Hematopoietic multipotent progenitor cell treated with erythropoietin and hydrocortisone succinate and interleukin-3 and kit ligand, for 8 days (in vitro differentiated cells): Measurements from ENCODE around the gene FFAR1.
"Not testable (repeated sequence)": the region's sequence is repeated elsewhere in the genome, so short reads cannot be mapped to it uniquely, and the experiment has no call there.

Experiments
- DNase-seq: peaks from one replicate; pipeline ENCODE4 v3.0.0-alpha.2; 2015

Gene FFAR1

DNA sequence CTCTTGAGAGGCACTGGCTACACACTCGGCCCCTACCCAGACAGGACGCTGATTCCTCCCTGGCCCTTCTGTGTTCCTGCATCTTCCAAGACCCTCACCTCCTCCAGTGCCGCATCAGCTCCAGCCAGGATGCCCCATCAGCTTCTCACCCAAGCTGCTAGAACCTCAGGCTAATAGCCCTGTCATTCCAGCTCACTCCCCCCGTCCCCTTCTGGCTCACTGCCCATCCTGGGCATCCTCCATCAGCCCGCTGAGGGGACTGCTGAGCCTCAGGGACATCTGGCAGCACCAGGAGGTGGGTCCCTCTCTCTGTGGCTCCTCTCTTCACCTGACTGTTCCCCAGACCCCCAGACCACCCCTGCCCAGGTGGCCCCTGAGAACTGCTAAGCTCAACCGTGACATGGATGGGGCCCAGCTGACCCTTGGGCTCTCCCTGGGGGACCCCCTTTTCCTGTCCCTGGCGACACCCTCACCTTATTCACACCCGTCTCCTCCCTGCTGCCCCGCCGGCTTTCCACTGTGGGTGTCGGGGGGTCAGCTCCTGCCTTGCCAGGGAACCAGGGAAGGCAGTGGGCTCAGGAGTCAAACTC is 15.4 kb downstream of the FFAR1 start:
- no peak for DNase-seq

DNA sequence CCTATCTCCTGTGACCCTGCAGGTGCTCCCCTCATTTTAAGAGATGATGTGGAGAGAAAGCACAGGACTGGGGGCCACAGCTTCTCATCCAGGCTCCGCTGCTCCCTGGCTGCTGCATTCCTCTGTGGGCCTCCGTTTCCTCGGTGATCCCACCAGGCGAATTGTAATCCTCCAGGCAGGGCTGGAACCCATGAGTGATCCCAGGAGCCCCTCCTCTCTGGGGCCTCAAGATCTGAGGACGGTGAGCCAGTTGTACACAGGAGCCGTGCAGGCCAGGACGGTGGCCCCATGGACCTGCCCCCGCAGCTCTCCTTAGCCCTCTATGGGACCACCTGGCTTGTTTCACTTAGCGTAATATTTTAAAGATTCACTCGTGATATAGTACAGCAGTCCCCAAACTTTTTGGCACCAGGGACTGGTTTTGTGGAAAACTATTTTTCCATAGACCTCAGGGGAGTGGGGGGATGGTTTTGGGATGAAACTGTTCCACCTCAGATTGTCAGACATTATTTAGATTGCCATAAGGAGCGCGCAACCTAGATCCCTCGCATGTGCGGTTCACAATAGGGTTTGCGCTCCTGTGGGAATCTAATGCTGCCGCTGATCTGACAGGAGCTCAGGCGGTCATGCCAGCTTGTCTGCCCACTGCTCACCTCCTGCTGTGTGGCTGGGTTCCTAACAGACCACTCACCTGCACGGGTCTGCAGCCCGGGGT is 16.2 kb downstream of the FFAR1 start:
- DNase-seq, result no peak

DNA sequence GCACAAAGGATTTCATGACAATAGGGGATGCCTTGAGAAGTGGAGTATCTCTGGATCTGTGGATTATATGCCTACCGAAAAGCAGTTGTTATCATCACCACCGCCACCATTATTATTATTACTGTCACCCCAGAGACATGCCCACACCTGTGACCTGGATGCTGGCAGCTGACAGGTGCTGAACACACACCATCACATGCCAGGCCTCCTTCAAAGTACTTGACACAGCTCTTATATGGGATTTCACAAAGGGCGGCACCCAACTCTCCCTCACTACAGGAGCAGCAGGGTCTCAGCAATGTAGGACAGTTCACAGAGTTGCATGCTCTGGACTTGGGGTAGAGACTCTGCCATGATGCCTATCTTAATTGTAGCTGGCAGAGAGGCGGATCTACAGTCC is 17.6 kb downstream of the FFAR1 start:
- DNase-seq, result no peak

DNA sequence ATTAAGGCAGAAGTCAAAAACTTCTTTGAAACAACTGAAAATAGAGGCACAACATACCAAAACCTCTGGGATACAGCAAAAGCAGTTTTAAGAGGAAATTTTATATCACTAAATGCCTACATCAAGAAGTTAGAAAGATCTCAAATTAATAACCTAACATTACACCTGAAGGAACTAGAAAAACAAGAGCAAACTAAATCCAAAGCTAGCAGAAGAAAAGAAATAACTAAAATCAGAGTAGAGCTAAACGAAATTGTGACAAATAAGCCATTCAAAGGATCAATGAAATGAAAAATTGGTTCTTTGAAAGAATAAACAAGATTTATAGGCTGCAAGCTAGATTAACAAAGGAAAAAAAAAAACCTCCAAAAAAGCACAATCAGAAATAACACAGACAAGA is 20.7 kb downstream of the FFAR1 start:
- DNase-seq, result no peak

DNA sequence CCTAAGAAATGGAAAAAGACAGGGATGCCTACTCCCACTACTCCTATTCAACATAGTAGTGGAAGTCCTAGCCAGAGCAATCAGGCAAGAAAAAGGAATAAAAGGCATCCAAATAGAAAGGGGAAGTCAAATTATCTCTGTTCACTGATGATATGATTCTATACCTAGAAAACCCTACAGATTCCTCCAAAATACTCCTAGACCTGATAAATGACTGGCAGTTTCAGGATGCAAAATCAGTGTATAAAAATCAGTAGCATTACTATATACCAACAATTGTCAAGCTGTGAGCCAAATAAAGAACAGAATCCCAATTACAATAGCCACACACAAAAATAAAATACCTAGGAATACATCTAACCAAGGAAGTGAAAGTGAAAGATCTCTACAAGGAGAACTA is 21.8 kb downstream of the FFAR1 start:
- DNase-seq, result no peak

DNA sequence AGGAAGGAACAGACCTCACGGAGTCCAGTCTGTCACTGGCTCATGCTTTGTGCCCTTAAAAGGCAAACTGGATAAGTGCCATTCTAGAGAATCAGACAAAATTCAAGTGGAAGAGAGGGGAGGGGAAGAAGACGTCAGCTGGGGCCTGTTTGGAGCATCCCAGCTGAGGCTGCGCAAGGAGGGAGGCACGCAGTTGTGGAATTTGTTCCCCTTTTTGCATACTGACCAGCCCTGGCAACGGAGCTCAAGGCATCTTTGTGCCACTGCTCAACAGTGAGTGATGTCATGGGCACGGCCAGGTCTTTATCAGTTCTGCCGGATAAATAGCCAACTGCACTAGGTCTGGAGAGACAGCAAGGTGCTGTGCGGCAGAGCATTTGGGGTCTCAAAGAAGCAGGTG is 23.0 kb downstream of the FFAR1 start, which contains the start of gene GPR42:
Gene GPR42 (plus strand): TSS at position 347 of the 400 bp plus-strand sequence. CDS start 292 bp downstream, outside the sequence.
- DNase-seq, result no peak

DNA sequence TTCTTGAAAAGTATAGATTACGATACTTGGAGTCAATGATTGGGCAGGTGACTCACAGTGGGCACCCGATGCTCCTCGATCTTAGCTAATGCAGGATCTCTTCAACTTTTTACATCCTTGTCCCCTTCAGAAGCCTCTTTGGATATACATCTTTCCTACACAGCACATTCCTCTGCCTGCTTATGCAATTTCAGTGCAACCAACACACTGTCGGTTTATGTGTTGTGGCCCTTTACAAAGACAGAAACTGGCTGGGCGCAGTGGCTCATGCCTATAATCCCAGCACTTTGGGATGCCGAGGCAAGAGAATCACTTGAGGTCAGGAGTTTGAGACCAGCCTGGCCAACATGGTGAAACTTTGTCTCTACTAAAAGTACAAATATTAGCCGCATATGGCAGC is 25.8 kb downstream of the FFAR1 start:
- DNase-seq, result no peak

DNA sequence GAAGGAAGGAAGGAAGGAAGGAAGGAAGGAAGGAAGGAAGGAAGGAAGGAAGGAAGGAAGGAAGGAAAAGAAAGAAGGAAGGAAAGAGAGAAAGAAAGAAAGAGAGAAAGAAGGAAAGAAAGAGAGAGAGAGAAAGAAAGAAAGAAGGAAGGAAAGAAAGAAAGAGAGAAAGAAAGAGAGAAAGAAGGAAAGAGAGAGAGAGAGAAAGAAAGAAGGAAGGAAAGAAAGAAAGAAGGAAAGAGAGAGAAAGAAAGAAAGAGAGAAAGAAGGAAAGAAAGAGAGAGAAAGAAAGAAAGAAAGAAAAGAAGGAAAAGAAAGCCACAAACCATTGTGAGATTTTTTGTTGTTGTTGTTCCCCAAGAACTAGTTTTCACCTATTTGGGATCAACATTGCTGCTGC is 26.3 kb downstream of the FFAR1 start:
- DNase-seq, result not testable (repeated sequence)

DNA sequence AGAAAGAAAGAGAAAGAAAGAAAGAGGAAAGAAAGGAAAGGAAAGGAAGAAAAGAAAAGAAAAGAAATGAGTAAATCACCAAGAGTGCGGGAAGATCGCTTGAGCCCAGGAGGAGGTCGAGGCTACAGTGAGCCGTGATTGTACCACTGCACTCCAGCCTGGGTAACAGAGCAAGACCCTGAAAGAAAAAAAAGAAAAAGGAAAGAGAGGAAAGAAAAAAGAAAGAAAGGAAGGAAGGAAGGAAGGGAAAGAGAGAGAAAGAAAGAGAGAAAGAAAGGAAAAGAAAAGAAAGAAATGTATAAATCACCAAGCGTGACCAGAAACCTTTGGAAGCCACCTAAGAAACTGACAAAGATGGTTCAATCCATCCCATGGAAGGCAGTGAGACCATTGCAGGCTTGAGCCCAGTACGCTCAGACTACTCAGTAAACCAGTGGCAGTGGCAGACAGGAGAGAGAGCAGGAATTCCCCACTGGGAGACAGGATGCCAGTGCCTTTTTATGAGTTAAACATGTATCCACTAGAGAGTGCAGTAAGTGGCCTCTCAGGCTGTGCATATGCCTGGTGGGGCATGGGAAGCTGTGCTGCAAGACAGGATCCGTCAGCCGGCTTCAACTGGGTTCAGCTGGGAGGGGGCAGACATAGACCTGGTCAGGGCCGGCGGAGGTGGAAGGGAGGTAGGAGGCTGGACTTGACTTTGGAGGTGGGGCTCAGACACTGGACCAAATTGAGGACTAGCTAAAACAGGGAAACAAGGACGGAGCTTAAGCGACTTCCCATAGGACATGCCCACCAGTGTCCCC is 28.0 kb downstream of the FFAR1 start:
- DNase-seq, result no peak

DNA sequence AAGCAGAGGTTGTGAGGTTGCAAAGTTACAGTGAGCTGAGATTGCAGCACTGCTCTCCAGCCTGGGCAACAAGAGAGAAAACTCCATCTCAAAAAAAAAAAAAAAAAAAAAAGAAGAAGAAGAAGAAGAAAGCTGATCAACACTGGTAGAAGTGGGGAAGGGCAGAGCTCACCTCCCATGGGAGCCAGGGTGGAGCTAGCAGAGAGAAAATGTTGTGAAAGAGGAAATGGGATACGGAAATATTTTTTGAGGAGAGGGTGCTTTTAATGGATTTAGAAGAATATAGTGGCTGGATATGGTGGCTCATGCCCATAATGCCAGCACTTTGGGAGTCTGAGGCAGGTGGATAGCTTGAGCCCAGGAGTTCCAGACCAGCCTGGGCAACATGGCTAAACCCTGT is 30.0 kb downstream of the FFAR1 start:
- DNase-seq, result no peak

DNA sequence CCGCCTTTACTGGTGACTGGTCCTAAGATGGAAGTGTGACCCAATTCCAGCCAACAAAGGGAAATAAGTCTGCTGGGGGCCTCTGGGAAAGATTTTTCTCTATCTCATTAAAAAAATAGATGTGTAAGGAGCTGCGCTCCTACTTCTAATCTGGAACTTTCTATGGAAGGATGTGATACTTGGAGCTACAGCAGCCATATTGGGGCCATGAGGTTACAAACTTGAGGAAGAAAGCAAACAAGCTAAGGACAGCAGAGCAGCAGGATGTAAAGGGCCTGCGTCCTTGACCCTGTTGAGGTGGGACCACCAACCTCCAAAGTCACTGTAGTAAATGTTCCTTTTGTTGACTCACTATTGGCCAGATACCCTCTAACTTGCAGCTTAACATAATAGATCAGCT is 30.7 kb downstream of the FFAR1 start:
- no peak for DNase-seq

DNA sequence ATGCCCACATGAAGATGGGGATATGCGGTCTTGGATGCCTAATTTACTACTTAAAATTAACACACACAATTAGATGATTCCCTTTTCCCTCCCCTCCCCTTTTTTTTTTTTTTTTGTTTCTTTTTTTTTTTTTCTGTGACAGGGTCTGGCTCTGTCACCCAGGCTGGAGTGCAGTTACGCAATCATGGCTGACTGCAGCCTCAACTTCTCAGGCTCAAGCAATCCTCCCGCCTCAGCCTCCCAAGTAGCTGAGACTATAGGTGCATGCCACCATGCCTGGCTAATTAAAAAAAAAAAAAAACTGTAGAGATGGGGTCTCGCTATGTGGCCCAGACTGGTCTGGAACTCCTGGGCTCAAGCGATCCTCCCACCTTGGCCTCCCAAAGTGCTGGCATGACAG is 31.8 kb downstream of the FFAR1 start:
- not testable (repeated sequence) for DNase-seq

DNA sequence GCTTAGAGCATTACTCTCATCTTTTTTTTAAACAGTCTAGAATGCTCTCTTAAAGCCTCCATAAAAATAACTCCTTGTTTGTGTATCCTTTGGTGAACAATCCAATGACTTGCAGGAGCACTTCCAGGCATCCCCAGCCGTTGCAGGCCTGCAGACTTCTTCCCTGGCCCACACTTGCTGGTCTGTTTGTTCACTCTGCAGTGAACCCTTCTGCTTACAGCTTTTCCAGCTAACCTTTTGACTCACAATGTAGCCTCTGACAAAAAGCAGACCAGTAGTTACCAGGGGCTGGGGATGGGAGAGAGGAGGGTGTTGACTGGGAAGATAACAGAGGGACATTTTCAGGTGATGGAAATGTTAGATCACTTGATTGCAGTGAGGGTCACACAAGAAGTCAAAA is 32.3 kb downstream of the FFAR1 start:
- no peak for DNase-seq

DNA sequence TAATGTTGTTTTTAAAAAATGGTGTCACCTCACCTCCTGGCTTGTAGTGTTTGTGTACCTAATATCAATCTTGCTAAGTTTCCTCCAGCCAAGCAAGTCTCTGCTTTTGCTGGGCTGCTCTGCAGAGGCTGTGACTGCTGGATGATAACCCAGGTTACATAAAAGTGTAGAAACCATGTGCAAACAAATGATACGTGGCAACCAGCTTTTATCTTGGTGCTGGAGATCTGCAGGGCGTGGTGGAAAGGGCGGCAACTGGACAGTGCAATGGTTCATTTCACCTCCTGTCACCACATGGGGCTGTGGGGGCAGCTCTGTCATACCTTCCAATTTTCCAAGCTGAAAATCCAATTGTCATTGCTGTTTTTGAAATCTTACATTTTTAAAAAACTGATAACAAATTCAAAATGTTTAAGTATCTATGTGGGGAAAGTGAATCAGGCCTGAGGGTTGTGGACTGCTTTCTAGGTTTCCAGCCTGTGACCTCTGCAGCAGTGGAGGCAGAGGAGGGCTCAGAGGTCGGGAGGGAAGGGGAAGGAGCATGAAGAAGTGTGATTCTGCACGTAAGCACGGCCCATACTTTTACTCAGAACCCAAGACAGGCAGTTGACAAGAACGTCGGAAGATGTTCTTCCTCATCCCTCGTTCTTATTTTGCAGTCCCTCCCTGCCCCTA is 32.9 kb downstream of the FFAR1 start:
- DNase-seq, result peak; percentile 94

DNA sequence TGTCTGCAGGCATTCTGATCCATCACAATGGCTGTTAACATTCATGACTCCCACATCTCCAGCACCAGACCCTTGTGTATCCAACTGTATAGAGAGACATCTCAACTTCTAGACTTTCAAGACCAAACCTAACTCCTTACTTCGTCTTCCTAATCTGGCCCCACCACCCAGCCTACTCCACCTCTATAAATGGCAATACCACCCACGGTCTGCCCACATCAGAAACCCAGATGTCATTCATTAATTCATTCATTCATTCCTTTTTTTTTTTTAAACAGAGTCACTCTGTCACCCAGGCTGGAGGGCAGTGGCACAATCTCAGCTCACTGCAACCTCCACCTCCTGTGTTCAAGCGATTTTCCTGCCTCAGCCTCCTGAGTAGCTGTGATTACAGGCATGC is 33.6 kb downstream of the FFAR1 start:
- peak; percentile 4 for DNase-seq

DNA sequence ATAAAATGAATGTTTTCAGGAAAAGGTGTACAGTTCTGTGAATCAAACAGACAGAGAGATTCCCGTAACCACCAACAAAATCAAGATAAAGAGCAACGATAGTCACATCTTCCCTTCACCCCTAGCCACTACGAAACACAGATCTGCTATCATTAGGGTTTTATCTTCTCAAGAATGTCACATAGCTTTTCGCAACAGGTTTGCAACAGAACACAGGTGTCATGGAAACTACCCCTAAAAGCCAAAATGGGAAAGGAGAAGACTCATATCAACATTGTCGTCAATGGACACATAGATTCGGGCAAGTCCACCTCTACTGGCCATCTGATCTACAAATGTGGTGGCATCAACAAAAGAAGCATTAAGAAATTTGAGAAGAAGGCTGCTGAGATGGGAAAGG is 34.2 kb downstream of the FFAR1 start:
- no peak for DNase-seq

DNA sequence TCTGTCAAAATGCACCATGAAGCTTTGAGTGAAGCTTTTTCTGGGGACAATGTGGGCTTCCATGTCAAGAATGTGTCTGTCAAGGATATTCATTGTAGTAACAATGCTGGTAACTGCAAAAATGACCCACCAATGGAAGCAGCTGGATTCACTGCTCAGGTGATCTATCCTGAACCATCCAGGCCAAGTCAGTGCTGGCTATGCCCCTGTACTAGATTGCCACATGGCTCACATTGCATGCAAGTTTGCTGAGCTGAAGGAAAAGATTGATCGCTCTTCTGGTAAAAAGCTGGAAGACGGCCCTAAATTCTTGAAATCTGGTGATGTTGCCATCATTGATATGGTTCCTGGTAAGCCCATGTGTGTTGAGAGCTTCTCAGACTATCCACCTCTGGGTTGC is 35.8 kb downstream of the FFAR1 start:
- no peak for DNase-seq

DNA sequence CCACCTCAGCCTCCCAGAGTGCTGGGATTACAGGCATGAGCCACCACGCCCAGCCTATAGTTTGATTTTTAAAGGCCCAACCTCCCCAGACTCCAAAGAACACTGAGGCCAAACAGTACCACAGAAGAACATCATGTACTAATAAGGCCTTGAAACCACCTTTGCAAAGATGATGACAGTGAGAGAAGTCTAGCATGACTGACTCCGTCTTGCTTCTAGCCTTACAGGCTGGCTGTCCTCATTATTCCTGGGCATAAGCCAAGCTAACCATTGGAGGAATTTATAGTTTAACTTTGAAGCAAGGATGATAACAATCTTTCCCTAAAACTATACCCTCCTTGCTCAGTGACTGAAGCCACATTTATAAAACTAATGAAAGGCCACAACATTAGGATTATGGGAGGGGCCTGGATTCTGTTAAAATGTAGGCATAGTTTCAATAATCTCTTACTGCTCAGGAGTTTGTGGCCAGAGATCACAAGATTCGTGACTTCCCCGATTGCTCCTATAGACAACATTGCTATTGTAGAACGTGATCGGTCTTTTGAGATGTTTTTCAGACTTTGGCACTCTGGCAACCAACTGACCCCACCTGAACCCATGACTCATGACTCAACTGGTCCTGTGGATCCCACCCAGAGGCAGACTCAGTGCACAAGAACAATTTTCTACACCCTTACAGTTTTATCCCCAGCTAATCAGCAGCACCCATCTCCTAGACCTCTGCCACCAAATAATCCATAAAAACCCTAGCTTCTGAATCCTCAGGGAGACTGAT is 40.8 kb downstream of the FFAR1 start:
- DNase-seq, result peak; percentile 84

DNA sequence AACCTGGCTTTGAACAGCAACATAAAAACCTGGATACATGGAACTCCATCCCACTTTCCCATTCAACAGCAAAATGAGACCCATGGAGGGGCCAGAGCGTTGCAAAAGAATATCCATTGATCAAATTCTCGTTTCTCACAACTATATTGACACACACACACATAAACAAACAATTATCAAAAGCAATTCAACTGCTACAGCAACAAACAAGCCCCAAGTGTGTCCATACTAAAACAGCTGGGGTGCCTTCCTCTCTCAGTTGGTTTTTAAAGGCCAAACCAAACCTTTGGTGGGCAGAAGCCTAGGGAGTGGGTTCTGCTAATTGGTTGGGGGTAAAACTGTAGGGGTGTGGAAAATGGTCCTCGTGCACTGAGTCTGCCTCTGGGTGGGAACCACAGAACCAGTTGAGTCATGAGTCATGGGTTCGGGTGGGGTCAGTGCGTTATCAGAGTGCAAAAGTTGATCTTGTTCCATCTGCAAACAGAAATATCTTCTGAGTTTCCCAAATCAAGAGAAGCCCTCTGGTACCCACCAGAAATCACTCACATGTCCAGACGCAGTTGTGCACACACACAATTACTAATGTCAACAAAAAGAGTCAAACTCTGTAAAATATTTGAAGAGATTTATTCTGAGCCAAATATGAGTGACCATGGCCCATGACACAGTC is 41.6 kb downstream of the FFAR1 start:
- DNase-seq, result peak; percentile 89

DNA sequence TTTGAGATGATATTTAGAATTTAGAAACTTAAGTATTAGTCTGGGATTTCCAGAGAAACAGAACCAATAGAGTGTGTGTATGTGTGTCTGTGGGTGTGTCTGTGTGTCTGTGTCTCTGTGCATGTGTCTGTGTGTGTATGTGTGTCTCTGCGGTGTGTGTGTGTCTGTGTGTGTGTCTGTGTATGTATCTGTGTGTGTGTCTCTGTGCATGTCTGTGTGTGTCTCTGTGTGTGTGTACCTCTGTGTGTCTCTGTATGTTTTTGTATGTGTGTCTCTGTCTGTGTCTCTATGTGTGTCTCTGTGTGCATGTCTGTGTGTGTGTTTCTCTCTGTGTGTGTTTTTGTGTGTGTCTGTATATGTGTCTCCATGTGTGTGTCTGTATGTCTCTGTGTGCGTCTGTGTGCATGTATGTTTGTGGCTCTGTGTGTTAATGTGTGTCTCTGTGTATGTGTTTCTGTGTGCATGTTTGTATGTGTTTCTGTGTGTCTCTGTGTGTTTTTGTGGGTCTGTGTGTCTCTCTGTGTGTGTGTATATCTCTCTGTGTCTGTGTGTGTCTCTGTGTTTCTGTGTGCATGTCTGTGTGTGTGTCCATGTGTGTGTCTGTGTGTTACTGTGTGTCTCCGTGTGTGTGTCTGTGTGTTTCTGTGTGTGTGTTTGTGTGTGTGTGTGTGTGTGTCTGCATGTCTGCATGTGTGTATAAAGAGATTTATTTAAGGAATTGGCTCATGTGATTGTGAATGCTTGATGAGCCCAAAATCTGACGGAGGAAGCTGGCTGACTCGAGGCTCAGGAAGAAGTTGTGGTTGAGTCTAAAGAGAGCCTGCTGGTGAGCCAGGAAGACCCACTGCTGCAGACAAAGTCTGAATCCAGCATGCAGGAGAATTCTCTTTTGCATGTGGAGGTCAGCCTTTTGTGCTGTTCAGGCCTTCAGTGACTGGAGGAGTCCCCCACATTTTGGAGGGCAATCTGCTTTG is 45.3 kb downstream of the FFAR1 start:
- no peak for DNase-seq
